Measurements from ENCODE around the gene TADA1.

TADA1 gene

GRCh38 chr1:166811691-166812090, 64.4 kb downstream of the TADA1 start:
- DNase-seq (ENCODE audit: low read depth) = no peak
- TF ChIP-seq, protein P1, sequence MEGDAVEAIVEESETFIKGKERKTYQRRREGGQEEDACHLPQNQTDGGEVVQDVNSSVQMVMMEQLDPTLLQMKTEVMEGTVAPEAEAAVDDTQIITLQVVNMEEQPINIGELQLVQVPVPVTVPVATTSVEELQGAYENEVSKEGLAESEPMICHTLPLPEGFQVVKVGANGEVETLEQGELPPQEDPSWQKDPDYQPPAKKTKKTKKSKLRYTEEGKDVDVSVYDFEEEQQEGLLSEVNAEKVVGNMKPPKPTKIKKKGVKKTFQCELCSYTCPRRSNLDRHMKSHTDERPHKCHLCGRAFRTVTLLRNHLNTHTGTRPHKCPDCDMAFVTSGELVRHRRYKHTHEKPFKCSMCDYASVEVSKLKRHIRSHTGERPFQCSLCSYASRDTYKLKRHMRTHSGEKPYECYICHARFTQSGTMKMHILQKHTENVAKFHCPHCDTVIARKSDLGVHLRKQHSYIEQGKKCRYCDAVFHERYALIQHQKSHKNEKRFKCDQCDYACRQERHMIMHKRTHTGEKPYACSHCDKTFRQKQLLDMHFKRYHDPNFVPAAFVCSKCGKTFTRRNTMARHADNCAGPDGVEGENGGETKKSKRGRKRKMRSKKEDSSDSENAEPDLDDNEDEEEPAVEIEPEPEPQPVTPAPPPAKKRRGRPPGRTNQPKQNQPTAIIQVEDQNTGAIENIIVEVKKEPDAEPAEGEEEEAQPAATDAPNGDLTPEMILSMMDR (IDR thresholded peaks at IDR 0.05; ENCODE audit: insufficient read depth, low read depth, low read length, missing control alignments) = no peak
- H3K4me3 ChIP-seq (ENCODE audit: low read length) = no peak overlapping the region

GRCh38 chr1:166808952-166809351, 67.1 kb downstream of the TADA1 start:
- TF ChIP-seq, protein P1 (IDR thresholded peaks at IDR 0.05; ENCODE audit: insufficient read depth, low read depth, low read length, missing control alignments) = no peak
- DNase-seq (ENCODE audit: low read depth) = no peak
- H3K4me3 ChIP-seq (ENCODE audit: low read length) = no peak overlapping the region
